GM12872 (cell line): Measurements from ENCODE around the gene IL17REL.

Source experiments
- TF ChIP-seq, protein P1 (sequence below): IDR thresholded peaks from 3 replicates; pipeline ENCODE4 v1.5.1; 2011; ENCODE audit warnings: low read depth, mild to moderate bottlenecking, low read length, moderate library complexity; ENCODE audit not compliant: insufficient read depth

The IL17REL gene

DNA sequence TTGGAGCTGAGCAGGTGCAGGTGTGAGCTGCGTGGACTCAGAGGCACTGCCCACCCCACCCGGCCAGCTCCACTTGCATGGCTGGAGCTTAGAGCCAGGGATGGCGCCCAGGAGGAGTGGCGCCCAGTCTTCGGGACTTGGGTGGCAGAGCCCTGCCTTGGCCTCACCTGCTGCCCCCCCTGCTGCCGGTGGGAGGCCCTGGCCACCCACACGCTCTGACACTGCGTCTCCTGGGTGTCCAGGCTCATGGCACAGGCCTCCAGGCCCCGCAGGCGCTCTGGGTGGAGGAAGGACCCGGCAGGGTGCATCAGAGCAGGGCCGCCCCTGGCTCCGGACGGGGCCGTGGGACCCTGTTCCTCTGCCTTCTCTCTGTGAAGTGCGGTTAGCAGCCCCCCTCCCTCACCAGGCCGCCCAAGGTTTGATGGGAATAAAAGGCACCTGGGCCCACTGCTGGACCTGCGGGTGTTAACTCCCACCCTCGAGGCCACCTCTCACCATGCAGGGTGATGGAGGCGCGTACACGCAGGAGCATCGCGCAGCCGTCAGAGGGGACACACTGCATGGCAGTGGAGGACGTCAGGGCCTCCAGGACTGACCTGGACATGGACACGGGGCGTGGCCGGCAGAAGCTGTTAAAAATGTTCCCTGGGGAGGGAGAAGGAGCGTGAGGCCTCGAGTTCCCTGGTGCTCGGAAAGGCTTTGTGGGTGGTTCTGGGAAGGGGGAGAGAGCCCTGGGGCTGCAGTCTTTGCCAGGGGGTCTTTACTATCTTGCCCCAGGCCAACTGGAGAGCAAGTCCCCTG, 11.8 kb downstream of the IL17REL start:
- TF ChIP-seq, protein P1, sequence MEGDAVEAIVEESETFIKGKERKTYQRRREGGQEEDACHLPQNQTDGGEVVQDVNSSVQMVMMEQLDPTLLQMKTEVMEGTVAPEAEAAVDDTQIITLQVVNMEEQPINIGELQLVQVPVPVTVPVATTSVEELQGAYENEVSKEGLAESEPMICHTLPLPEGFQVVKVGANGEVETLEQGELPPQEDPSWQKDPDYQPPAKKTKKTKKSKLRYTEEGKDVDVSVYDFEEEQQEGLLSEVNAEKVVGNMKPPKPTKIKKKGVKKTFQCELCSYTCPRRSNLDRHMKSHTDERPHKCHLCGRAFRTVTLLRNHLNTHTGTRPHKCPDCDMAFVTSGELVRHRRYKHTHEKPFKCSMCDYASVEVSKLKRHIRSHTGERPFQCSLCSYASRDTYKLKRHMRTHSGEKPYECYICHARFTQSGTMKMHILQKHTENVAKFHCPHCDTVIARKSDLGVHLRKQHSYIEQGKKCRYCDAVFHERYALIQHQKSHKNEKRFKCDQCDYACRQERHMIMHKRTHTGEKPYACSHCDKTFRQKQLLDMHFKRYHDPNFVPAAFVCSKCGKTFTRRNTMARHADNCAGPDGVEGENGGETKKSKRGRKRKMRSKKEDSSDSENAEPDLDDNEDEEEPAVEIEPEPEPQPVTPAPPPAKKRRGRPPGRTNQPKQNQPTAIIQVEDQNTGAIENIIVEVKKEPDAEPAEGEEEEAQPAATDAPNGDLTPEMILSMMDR = no peak

- TF ChIP-seq, protein P1 = no peak
These were observed 12.5 kb downstream of the IL17REL start for GRCh38 chr22:49999946-50000586.

DNA sequence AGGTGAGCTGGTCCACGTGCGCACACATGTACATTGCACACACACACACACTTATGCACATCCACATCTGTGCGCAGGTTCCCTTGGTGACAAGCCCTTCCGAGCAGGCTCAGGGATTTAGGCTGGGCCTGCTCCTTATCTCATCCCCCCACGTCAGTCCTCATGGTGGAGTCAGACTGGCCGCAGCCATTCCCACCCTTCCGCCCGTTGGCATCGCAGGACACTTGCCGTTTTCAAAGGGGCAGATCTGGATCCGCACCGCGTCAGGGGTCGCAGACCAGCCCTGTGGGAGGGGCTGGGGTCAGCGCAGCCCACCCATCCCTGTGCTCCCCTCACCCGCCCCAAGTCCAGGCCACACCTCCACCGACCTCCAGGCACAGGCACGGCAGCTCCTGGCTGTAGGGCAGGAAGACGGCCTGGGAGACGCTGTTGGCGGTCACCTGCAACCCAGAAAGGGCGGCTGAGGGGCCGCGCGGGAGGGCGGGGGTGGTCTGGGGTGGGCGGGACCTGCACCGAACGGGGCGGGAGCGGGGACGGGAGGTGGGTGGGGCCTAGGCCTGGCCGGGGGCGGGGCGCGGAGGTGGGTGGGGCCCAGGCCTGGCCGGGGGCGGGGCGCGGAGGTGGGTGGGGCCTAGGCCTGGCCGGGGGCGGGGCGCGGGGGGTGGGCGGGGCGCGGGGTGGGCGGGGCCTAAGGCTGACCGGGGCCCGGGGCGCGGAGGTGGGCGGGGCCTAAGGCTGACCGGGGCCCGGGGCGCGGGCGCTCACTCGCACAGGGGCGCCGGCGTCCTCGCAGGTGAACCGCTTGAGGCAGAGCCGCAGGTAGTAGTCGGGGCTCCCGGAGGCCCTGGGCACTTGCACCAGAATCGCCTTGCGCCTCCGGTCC, 13.3 kb downstream of the IL17REL start:
- TF ChIP-seq, protein P1 = no peak

DNA sequence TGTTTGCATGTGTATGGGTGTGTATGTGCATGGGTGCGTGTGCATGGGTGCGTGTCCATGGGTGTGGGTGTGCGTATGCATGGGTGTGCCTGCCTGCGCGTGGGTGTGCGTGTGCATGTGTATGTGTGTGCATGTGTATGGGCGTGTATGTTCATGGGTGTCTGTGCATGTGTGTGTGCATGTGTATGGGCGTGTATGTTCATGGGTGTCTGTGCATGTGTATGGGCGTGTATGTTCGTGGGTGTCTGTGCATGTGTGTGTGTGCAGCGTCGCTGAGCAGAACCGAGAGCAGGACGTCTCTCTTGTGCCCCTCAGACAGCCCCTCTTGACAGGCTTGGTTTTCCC, 13.9 kb downstream of the IL17REL start:
- TF ChIP-seq, protein P1 = no peak

DNA sequence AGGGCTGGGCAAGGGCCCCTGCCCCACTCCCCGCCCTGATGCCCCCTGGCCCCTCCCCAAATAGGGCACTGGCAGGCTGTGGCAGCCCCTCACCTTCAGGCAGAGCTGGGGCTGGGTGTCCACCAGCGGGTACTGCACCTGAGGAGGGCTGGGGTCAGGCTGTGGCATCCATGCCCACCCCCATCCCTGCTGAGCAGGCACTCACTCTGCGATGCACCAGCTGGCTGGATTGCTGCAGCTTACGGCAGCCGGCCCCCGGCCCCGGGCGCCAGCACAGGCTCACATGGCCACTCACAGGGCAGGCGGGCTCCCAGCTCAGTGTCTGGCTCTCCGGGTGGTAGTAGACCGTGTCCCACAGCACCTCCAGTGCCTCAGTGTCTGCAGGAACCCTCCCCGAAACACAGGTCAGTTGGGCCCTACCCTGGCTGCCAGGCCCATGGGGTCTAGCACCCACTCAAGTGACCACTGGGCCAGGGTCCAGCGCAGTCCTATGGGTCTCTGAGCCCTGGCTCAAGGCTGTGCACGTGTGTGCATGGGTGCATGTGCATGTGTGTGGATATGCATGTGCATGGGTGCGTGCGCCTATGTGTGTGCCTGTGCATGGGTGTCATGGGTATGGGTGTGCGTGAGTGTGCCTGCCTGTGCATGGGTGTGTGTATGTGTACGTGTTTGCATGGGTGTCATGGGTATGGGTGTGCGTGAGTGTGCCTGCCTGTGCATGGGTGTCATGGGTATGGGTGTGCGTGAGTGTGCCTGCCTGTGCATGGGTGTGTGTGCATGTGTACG, 14.4 kb downstream of the IL17REL start:
- TF ChIP-seq, protein P1 = no peak

- TF ChIP-seq, protein P1 = no peak
These were observed 15.3 kb downstream of the IL17REL start for GRCh38 chr22:49997251-49997599.
